Adipose tissue (tissue), 3 donors: ENCODE results near the gene HCRTR1. TPM values are rescaled to one million over a fixed set of nuclear protein-coding genes. Genes with fewer than 3 reads are reported as not detected.
"Not testable (repeated sequence)": the region's sequence is repeated elsewhere in the genome, so short reads cannot be mapped to it uniquely, and the experiment has no call there.

Experiments
- H3K27ac ChIP-seq: one replicate; pipeline ENCODE4 v1.5.1; 2013; ENCODE audit warnings: low read depth, low read length
- WGBS, 3 donors: extraction: QIAGEN DNeasy Blood & Tissue Kit; methylation state at CpG; one replicate each; pipeline ENCODE4 v1.1.7; 2013; 5-methylcytosine and 5-hydroxymethylcytosine counted together
- polyA plus RNA-seq, 3 donors: library from polyadenylated mRNA; stranded (reverse); fragments of 200-250 nt; gene quantifications; one replicate each; pipeline ENCODE4 v1.2.3, GENCODE V29; 2013
- donor health status: healthy with polysubstance abuse.
- donor health status: Bipolar disorder and iron deficiency.
- donor health status: healthy.

The HCRTR1 gene
- polyA plus RNA-seq, 3 donors, result 0.08 to 1.3 (median 0.25) TPM

DNA sequence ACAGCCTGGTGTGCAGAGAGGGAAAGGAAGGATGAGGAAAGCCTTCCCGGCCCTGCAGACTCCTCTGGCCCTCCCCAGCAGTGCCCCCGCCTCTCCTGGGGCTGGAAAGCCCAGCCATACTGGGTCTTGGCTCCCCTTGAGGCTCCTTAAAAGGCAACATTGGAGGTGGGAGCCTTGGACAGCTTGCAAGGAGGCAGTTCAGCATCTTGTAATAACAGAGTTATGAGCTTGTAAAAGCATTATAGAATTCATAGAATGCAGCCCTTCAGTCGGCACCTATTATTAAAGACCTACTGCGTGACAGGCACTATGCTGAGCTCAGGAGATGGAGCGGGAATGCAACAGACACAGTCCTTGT is 37.0 kb upstream of the HCRTR1 start:
- 58 to 70% (median 63%) methylated on average over 5 of the region's 5 CpGs for WGBS, 3 donors
- H3K27ac ChIP-seq, result no peak overlapping the region

DNA sequence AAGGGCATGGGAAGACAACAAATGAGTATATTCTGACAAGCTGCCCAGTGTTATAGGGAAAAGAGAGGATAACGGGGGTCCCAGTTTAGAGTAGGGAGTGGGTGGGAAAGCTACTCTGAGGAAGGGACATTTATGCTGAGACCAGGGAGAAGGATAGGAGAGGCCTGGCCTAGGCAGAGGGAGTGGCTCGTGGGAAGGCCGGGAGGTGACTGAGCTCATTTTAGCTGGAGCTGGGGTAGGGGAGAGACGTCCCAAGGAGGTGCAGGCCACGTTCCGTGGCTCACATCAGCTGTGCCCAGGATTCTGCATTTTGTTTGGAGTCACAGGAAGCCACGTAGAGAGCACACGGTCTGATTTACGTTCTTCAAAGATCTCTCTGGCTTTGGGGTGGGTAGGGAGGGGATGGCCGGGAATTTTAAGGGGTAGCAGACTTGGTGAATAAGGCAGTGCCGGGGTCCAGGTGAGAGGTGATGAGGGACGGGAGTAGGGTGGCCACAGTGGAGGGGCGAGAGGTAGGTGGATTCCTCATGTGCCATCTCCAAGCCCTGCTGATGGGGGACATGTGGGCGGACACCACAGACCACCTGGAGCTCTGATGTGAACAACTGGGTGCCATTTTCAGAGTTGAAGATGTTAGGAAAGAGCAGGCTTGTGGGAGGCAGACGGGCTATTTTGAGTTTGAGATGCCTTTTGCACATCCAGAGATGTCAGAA is 36.4 kb upstream of the HCRTR1 start:
- no peak overlapping the region for H3K27ac ChIP-seq
- WGBS, 3 donors, result 69 to 85% (median 71%) methylated on average over 15 of the region's 15 CpGs

DNA sequence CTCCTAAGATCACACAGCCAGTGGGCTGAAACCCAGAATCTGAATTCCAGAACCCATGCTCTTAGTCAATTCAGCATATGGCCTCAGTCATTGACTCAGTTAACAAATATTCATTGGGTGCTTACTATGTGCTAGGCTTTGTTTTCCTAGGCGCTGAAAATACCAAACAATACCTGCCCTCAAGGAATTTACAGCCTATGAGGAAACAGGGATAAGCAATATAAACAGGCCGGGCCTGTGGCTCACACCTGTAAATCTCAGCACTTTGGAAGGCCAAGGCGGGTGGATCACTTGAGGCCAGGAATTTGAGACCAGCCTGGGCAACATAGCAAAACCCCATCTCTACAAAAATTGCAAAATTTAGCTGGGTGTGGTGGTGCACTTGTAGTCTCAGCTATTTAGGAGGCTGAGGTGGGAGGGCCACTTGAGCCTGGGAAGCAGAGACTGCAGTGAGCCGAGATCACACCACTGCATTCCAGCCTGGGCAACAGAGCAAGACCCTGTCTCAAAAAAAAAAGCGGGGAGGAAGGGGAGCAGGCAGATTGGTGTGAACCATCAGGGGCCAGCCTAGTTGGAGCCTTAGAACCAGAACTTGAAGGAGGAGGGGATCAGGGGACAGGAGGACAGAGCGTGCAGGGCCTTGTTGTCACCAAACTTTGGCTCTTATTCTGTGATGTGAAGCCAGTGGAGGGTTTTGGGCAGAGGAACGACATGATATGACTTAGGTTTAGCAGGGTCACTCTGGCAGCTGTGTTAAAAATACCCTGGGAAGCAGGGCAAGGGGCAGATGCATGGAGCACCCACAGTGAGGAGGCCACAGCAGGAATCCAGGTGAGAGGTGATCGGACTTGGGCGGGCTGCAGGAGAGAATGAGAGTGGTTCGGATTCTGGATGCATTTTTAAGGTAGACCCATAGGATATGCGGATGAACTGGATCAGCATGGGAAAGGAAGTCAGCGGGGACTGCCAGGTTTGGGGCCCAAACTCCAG is 35.4 kb upstream of the HCRTR1 start:
- 71 to 84% (median 75%) methylated on average over 12 of the region's 12 CpGs for WGBS, 3 donors
- no peak overlapping the region for H3K27ac ChIP-seq

DNA sequence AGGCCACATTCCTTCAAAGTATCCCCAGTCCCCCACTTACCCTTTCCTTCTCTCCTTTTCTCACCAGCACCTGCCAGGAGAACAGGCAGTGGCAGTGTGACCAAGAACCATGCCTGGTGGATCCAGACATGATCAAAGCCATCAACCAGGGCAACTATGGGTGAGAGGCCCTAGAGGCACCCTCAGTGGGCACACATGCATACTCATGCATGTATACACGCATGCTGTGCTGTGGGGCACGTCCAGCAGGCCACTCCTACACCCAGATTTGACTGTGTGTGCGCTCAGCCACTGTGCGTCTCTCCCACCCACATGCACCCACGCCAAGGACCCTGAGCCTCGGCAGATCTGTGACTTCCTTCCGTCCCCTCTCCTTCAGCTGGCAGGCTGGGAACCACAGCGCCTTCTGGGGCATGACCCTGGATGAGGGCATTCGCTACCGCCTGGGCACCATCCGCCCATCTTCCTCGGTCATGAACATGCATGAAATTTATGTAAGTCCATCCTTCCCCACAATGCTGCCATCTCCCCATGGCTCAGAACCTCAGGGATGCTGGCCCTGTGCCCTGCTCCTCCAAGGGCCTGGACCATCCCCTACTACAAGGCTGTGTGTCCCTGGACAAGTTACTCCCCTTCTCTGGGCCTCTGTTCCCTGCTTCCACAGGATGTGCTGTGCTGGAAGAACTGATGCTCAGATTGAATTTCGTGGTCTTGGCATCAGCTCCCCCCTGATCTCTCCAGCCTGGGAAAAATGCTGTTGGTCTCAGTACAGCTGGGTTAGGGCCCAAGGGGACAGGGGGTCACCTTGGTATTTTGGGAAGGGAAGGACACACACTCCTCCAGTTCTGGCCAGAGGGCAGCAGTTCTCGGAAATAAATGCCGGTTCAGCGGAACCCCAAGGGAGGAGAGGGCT is 34.2 kb upstream of the HCRTR1 start:
- 67 to 82% (median 71%) methylated on average over 16 of the region's 16 CpGs for WGBS, 3 donors

DNA sequence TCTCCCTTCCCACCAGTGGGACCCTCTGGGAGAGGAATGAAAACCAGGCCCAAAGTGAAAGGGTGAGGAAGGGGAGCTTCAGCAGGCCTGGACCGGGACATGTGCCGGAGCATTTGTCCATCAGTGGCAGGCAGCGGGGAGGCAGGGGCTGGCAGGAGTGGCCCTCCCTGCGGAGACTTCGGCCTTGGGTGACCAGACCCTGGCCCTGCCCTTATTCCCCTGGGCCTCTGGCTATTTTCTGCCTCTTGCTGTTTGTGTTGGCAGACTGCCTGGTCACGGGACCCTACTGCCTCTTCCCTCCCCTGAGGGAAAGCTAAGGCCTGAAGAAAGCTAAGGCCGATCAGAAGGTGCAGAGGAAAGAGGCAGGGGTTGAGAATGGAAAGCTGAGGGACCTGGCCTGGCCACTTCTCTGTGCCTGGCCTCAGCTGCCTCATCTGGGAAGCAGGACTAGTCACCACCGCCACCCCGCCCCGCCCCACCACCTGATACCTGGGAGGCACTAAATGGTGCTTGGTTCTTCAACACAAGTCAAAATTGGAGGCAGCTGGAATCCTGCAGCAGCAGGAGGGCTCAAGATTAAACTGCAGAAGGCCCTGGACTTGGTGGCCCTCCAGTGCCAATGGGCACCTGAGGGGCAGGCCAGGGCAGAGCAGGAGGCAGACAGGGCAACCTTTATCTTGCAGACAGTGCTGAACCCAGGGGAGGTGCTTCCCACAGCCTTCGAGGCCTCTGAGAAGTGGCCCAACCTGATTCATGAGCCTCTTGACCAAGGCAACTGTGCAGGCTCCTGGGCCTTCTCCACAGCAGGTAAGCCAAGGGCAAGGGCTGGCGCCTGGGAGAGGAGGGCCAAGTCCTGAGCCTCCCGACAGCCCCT is 33.3 kb upstream of the HCRTR1 start:
- H3K27ac ChIP-seq, result no peak overlapping the region
- WGBS, 3 donors, result 41 to 71% (median 60%) methylated on average over 12 to 13 of the region's 13 CpGs

More for the DNA sequence above, 34.2 kb upstream of the HCRTR1 start:
- no peak overlapping the region for H3K27ac ChIP-seq

DNA sequence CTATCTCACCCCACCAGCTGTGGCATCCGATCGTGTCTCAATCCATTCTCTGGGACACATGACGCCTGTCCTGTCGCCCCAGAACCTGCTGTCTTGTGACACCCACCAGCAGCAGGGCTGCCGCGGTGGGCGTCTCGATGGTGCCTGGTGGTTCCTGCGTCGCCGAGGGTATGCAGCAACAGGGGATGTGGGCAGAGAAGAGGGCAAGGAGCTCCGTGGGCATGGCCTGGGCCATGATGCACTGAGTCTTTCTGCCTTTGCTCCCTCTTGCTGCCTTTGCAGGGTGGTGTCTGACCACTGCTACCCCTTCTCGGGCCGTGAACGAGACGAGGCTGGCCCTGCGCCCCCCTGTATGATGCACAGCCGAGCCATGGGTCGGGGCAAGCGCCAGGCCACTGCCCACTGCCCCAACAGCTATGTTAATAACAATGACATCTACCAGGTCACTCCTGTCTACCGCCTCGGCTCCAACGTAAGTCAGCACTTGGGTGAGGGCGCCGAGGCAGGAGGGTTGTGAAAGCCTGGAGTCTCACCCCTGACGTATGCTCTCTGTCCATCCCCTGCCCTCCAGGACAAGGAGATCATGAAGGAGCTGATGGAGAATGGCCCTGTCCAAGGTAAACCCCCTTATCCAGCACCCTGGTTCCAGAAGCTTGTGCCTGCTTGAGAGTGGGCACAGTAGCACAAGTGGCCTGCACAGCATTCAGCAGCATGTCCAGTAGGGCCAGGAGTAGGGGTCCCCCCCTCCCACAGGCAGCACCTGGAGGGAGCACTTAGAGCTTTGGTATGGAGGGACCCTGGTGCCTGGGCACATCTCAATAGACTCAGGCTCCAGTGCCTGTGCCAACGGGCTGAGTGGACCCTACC is 32.4 kb upstream of the HCRTR1 start:
- H3K27ac ChIP-seq, result no peak overlapping the region
- 77 to 93% (median 84%) methylated on average over 27 of the region's 27 CpGs for WGBS, 3 donors

DNA sequence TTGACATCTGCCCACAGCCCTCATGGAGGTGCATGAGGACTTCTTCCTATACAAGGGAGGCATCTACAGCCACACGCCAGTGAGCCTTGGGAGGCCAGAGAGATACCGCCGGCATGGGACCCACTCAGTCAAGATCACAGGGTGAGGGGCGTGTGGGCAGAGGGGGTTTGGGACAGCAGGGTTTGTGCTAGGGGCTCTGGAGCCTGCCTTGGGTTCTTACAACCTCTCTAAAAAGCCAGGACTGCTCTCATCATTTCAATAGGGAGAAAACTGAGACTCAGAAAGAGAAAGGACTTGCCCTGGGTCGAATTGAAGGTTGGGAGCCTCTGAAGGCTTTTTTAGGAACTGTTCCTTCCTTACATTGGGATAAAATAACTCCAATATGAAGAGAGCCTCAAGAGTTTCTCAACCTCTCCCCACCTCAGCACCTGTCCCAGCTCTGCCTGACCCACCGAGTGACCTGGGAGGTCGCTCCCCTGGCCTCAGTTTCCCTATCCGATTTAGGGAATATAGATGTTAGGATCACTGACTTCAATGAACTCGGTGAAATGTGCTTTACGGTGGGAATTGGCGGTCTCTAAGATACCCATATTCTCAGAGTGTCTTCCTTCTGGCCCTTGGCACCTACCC is 31.6 kb upstream of the HCRTR1 start:
- no peak overlapping the region for H3K27ac ChIP-seq
- 84 to 86% (median 86%) methylated on average over 11 of the region's 11 CpGs for WGBS, 3 donors

DNA sequence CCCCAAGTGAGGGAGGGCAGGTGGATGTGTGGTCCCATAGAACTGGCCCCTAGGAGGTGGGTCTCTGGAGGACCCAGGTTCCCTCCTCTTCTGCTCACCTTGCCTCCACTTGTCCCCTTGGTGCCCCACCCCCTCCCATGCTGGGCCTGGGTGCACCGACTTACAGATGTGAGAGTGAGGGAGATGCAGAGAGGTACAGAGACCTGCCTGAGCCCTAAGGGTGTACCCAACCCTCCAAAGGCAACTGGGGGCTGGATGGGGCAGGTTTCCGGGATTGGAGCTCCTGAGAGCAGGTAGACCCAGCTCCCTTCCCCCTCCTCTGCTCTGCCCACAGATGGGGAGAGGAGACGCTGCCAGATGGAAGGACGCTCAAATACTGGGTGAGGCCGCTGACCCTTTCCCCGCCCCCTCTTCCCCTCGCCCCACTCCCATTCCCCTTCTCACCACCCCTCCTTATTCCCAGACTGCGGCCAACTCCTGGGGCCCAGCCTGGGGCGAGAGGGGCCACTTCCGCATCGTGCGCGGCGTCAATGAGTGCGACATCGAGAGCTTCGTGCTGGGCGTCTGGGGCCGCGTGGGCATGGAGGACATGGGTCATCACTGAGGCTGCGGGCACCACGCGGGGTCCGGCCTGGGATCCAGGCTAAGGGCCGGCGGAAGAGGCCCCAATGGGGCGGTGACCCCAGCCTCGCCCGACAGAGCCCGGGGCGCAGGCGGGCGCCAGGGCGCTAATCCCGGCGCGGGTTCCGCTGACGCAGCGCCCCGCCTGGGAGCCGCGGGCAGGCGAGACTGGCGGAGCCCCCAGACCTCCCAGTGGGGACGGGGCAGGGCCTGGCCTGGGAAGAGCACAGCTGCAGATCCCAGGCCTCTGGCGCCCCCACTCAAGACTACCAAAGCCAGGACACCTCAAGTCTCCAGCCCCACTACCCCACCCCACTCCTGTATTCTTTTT is 30.8 kb upstream of the HCRTR1 start:
- 65 to 78% (median 69%) methylated on average over 44 to 47 of the region's 47 CpGs for WGBS, 3 donors
- H3K27ac ChIP-seq, result no peak overlapping the region

DNA sequence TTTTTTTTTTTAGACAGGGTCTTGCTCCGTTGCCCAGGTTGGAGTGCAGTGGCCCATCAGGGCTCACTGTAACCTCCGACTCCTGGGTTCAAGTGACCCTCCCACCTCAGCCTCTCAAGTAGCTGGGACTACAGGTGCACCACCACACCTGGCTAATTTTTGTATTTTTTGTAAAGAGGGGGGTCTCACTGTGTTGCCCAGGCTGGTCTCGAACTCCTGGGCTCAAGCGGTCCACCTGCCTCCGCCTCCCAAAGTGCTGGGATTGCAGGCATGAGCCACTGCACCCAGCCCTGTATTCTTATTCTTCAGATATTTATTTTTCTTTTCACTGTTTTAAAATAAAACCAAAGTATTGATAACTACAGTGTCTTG is 30.2 kb upstream of the HCRTR1 start:
- not testable (repeated sequence) for H3K27ac ChIP-seq
- 85 to 97% (median 96%) methylated on average over 4 to 5 of the region's 5 CpGs for WGBS, 3 donors

DNA sequence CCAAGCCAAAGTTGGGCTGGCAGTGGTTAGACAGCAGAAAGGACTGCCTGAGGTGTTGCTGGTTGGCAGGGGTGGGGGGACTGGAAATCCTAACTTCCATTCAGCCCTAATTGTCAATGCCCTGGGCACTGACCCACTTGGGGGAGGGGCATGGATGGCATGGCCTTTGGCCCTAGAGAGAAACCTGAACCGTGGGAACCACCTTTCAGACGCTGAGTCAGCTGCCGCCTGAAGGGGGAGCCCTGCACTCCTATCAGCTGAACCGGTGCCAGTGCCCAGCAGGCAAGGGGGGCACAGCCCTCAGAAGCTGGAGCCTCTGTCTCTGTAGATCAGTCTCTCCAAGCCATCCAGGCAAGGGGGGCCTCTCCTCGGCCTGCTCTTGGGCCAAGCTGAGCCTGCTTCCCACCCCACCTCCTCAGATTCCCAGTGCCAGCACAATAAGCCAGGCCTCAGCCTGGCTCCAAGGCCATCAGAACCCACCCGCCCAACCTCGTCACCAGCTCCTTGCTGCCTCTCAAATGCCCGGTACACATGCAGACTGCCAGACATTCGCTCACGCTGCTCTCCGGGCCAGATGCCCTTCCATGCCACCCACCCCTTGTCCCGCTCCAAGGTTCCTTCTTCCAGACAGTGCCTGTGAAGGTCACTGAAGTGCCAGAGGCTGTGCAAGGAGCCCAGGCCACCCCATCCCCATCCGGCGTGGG is 29.6 kb upstream of the HCRTR1 start:
- no peak overlapping the region for H3K27ac ChIP-seq
- WGBS, 3 donors, result 22 to 59% (median 56%) methylated on average over 14 of the region's 14 CpGs

DNA sequence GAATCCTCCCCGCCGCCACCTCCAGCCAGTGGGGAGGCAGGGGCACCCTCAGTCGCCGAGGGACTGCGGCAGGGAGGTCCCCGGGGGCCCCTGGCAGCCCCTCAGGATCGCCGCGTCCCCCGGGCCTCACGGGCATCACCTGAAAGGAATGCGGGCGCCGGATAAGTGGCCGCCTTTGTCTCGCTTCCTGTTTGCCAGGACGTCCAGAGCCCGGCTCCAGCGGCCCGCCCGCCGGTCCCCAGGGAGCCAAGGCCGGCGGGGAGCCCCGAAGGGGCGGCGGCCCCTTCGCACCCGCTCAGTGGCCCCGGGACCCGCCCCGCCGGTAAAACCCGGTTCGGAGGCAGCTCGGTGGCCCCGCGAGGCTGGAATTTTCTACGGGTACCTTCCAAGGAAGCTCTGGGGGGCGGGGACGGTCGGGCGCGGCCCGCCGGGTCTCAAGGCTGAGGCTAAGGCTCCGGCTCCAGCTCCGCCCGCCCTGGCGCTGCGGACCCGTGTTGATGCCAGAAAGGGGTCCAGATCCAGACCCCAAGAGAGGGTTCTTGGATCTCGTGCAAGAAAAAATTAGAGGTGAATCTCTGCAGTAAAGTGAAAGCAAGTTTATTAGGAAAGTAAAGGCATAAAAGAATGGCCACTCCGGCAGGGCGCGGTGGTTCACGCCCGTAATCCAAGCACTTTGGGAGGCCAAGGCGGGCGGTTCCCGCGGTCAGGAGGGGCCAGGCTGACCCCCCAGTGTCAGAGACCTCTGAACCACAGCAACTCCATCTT is 28.6 kb upstream of the HCRTR1 start:
- WGBS, 3 donors, result 15 to 25% (median 23%) methylated on average over 57 to 62 of the region's 62 CpGs
- no peak overlapping the region for H3K27ac ChIP-seq

DNA sequence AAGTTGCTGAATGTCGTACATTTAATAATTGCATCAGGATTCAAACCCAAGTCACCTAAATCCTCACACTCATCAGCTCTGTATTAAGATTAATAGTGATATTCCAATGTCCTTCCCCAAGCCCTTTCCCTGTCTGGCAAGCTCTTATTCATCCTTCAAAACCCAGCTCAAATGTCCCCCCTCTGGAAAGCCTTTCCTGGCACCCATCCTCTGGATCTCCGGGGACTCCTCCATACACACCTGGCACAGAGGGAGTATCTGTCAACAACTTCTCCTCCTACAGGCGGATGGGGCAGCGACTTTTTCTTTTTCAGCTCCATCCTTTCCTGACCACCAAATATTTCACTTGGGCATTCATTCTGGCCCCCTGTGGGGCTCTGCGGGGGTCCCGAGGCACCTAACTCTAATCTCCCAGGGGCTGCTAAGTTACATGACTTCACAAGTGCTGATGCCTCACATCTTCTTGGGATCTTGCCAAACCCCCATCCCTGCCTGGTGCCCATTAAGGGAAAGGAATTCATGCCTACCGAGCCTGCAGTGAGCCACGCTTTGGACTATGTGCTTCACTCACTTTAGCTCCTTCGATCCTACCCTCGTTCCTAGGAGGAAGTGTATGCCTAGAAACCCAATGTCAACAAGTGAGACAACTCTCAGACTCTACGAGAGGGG is 25.9 kb upstream of the HCRTR1 start:
- no peak overlapping the region for H3K27ac ChIP-seq
- 71 to 74% (median 73%) methylated on average over 11 of the region's 11 CpGs for WGBS, 3 donors

DNA sequence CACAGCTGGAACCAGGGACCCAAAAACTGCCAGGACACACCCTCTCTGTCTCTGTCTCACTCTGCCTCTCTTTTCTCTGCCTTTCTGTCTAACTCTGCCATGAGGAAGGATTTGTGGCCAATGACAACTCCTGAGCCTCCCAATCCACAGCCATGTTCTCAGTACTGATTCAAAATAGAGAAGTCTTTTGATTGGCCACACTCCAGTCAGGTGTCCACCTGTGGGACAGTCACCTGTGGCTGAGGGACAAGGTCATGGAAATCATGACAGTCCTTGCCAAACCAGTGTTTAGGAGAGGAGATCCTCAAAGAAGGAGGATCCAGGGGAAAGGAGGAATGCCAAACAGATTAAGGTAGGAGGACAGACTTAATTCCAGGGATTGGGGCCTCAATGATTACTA is 25.4 kb upstream of the HCRTR1 start:
- H3K27ac ChIP-seq, result no peak overlapping the region
